ENCODE results near the gene ZNF425. TPM values are rescaled to one million over a fixed set of nuclear protein-coding genes. Genes with fewer than 3 reads are reported as not detected.

Gene ZNF425
- total RNA-seq, 2 experiments from 2014 or later, result 1.4 to 1.6 TPM

GRCh38 chr7:149140831-149141230, 14.7 kb upstream of the ZNF425 start:
- Histone ChIP-seq H3K9me3 (ENCODE audit: low read length) (no peaks in the 10 kb centered on the region), H2AFZ (ENCODE audit: low read length) (no peak overlapping the region), H3K79me2 (ENCODE audit: insufficient read depth, low read depth, low read length) (peaks cover 22% of the 10 kb centered on the region; the same call in 1 of the 2 replicates), H3K9me2 (ENCODE audit: insufficient read depth, low read length) (no peaks in the 10 kb centered on the region), H3K4me1 (ENCODE audit: insufficient read depth, low read length, poor library complexity, severe bottlenecking) (peaks cover 19% of the 10 kb centered on the region), H3K4me2 (ENCODE audit: low read length) (no peak overlapping the region), H3K4me3 (ENCODE audit: low read depth, low read length, poor library complexity, severe bottlenecking) (no peak overlapping the region), H3K36me3 (ENCODE audit: insufficient read depth, low read length) (peaks cover 11% of the 10 kb centered on the region), H4K20me1 (ENCODE audit: insufficient read depth, low read length) (no peaks in the 10 kb centered on the region), H3K27ac (ENCODE audit: low read depth, low read length, poor library complexity, severe bottlenecking) (no peak overlapping the region)
- TF ChIP-seq EZH2phosphoT487 (IDR thresholded peaks at IDR 0.05; ENCODE audit: borderline replicate concordance, low read depth, low read length), result no peak
- TF ChIP-seq, protein P1, sequence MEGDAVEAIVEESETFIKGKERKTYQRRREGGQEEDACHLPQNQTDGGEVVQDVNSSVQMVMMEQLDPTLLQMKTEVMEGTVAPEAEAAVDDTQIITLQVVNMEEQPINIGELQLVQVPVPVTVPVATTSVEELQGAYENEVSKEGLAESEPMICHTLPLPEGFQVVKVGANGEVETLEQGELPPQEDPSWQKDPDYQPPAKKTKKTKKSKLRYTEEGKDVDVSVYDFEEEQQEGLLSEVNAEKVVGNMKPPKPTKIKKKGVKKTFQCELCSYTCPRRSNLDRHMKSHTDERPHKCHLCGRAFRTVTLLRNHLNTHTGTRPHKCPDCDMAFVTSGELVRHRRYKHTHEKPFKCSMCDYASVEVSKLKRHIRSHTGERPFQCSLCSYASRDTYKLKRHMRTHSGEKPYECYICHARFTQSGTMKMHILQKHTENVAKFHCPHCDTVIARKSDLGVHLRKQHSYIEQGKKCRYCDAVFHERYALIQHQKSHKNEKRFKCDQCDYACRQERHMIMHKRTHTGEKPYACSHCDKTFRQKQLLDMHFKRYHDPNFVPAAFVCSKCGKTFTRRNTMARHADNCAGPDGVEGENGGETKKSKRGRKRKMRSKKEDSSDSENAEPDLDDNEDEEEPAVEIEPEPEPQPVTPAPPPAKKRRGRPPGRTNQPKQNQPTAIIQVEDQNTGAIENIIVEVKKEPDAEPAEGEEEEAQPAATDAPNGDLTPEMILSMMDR (conservative IDR thresholded peaks at IDR 0.05; ENCODE audit: low read length), result no peak
- POLR2A ChIA-PET, result no interaction called here
- BruUV-seq (replicated peaks), result no TSS peak
- no peak for DNase-seq (ENCODE audit: low spot score)
- intact Hi-C loops (cut with micrococcal nuclease; ENCODE audit: unreplicated experiment), result no loop called here
- CTCF ChIA-PET (ENCODE audit: unreplicated experiment), result interaction anchor here (0.6 kb wide), 1 partner anchor 905 kb away, joined by 3 read pairs; no protein-coding TSS in a partner anchor

DNA sequence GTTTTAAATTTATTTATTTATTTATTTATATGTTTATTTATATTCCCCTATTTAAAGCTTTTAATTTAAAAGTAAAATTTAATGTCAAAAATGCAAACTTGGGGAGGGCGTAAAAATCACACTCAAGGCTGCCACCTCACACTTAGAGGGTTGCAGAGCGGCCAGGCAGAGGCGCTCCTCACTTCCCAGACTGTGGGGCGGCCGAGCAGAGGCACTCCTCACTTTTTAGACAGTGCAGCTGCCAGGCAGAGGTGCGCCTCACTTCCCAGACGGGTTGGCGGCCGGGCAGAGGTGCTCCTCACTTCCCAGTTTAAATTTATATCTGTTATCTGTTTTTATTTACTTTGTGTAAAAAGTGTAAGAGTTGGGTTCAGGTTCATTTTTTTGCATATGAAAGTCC, 10.0 kb upstream of the ZNF425 start:
- ChIA-PET CTCF (ENCODE audit: unreplicated experiment) (interaction anchor here (1.0 kb wide), 1 partner anchor 15 kb away, joined by 3 read pairs; no protein-coding TSS in a partner anchor), POLR2A (interaction anchor here (1.2 to 1.9 kb wide), 3 partner anchors 8 to 15 kb away, joined by 3 to 6 read pairs (median 5); no protein-coding TSS in a partner anchor)
- TF ChIP-seq, protein P1 (conservative IDR thresholded peaks at IDR 0.05; ENCODE audit: low read length), result no peak
- no peak for TF ChIP-seq EZH2phosphoT487 (IDR thresholded peaks at IDR 0.05; ENCODE audit: borderline replicate concordance, low read depth, low read length)
- Histone ChIP-seq H4K20me1 (ENCODE audit: insufficient read depth, low read length) (no peaks in the 10 kb centered on the region), H3K4me2 (ENCODE audit: low read length) (no peak overlapping the region), H3K4me3 (ENCODE audit: low read depth, low read length, poor library complexity, severe bottlenecking) (no peak overlapping the region), H3K4me1 (ENCODE audit: insufficient read depth, low read length, poor library complexity, severe bottlenecking) (no peaks in the 10 kb centered on the region), H3K27ac (ENCODE audit: low read depth, low read length, poor library complexity, severe bottlenecking) (no peak overlapping the region), H2AFZ (ENCODE audit: low read length) (no peak overlapping the region), H3K36me3 (ENCODE audit: insufficient read depth, low read length) (peaks cover 42% of the 10 kb centered on the region), H3K9me2 (ENCODE audit: insufficient read depth, low read length) (no peaks in the 10 kb centered on the region), H3K79me2 (ENCODE audit: insufficient read depth, low read depth, low read length) (no peaks in the 10 kb centered on the region), H3K9me3 (ENCODE audit: low read length) (peaks cover 16% of the 10 kb centered on the region)
- BruUV-seq (replicated peaks), result no TSS peak
- intact Hi-C loops (cut with micrococcal nuclease; ENCODE audit: unreplicated experiment), result no loop called here
- no peak for DNase-seq (ENCODE audit: low spot score)

GRCh38 chr7:149133028-149133710, 7.0 kb upstream of the ZNF425 start:
- BruUV-seq (replicated peaks), result no TSS peak
- POLR2A ChIA-PET, result interaction anchor here (0.7 kb wide), 1 partner anchor 49 kb away, joined by 4 read pairs; no protein-coding TSS in a partner anchor
- no peak overlapping the region for H3K4me3 ChIP-seq (ENCODE audit: low read depth, low read length, poor library complexity, severe bottlenecking)
- H3K4me2 ChIP-seq (ENCODE audit: low read length), result no peak overlapping the region
- intact Hi-C loops (cut with micrococcal nuclease; ENCODE audit: unreplicated experiment), result no loop called here
- CTCF ChIA-PET (ENCODE audit: unreplicated experiment), result no interaction called here
- H3K79me2 ChIP-seq (ENCODE audit: insufficient read depth, low read depth, low read length), result peaks cover 3% of the 10 kb centered on the region; the same call in 1 of the 2 replicates
- H3K4me1 ChIP-seq (ENCODE audit: insufficient read depth, low read length, poor library complexity, severe bottlenecking), result peaks cover 2% of the 10 kb centered on the region
- TF ChIP-seq, protein P1 (conservative IDR thresholded peaks at IDR 0.05; ENCODE audit: low read length), result no peak
- no peak for TF ChIP-seq EZH2phosphoT487 (IDR thresholded peaks at IDR 0.05; ENCODE audit: borderline replicate concordance, low read depth, low read length)
- H4K20me1 ChIP-seq (ENCODE audit: insufficient read depth, low read length), result no peaks in the 10 kb centered on the region
- no peak for DNase-seq (ENCODE audit: low spot score)
- H2AFZ ChIP-seq (ENCODE audit: low read length), result no peak overlapping the region
- H3K9me2 ChIP-seq (ENCODE audit: insufficient read depth, low read length), result no peaks in the 10 kb centered on the region
- no peak overlapping the region for H3K27ac ChIP-seq (ENCODE audit: low read depth, low read length, poor library complexity, severe bottlenecking)
- peaks cover 26% of the 10 kb centered on the region for H3K9me3 ChIP-seq (ENCODE audit: low read length)
- H3K36me3 ChIP-seq (ENCODE audit: insufficient read depth, low read length), result peaks cover 62% of the 10 kb centered on the region
